SK-N-SH treated with all-trans-retinoic acid at 6 μM for 48 hours (cell line): Measurements from ENCODE around the gene PEG3.

Source experiments
- CREB5 ChIP-seq: fragments of 250-450 bp; sonication (Bioruptor Pico); IDR thresholded peaks from 2 replicates; pipeline ENCODE4 v1.5.1; 2020; ENCODE audit warnings: low read depth, mild to moderate bottlenecking, moderate library complexity
- ISL1 ChIP-seq: fragments of 250-450 bp; sonication (Bioruptor Pico); IDR thresholded peaks from 2 replicates; pipeline ENCODE4 v2.1.2; 2022; ENCODE audit warnings: mild to moderate bottlenecking, moderate library complexity
- ZC3H10 ChIP-seq: fragments of 250-450 bp; sonication (Bioruptor Pico); IDR thresholded peaks from 2 replicates; pipeline ENCODE4 v1.5.1; 2021; ENCODE audit warnings: mild to moderate bottlenecking, moderate library complexity

- TF ChIP-seq ISL1 (CRISPR knock-in tag) = no peak
- TF ChIP-seq ZC3H10 (CRISPR knock-in tag) = no peak
- TF ChIP-seq CREB5 = no peak
Observed at GRCh38 chr19:56823956-56824355, 16.6 kb downstream of the PEG3 start.
